Measurements from ENCODE around the gene FNDC7. TPM values are rescaled to one million over a fixed set of nuclear protein-coding genes. Genes with fewer than 3 reads are reported as not detected.

Gene FNDC7
- total and polyA plus RNA-seq, 10 of the 15 experiments (the other 5 are each of a cell fraction or from before 2014, with no cell fraction given), result not detected

DNA sequence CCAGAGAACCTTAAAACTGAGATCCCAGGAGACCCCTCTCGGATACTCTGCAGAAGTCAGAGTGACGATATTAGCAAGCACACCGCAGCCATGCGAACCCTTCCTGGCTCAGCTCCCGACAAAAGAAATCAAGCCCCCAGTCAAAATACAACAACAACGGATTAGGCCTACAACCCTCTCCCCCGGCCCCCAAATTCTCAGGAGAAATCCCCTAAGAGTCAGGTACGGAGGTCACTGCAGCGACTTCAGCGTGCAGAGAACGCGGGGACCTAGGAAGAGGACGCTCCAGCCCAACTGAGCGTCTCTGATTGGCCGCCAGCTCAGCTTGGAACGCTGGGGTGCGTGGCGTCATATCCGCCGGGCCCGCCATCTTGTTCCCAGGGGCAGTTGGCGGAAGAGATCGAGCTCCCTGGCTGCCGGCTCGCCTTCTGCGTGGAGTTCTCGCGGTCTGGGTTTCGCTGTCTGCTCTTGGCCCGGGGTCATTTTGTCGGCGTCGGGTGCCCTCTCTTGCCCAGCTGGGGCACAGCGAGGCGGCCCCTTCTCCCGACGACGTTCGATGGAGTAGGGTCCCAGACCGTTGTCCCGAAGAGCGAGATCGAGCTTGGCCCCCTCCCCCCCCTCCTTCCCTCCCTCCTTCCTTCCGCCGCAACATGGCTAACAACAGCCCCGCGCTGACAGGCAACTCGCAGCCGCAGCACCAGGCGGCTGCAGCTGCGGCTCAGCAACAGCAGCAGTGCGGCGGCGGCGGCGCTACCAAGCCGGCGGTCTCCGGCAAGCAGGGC lies 20.6 kb upstream of the FNDC7 start, which contains the start of gene PRPF38B (continued):
- TF ChIP-seq SUPT20H (IDR thresholded peaks at IDR 0.05; ENCODE audit: borderline replicate concordance, control insufficient read depth, low read depth, low read length) (no peak), NR2C2 (IDR thresholded peaks at IDR 0.05; ENCODE audit: borderline replicate concordance, control insufficient read depth, insufficient read length, low read depth) (no peak), BMI1 (IDR thresholded peaks at IDR 0.05; ENCODE audit: borderline replicate concordance) (no peak), ATF7 (IDR thresholded peaks at IDR 0.05; ENCODE audit: low read depth) (peak; percentile 54), NFXL1 (IDR thresholded peaks at IDR 0.05; ENCODE audit: borderline replicate concordance) (no peak), LARP7 (IDR thresholded peaks at IDR 0.05) (no peak; the same call in 1 of the 2 replicates), SMAD5 (IDR thresholded peaks at IDR 0.05; ENCODE audit: low read depth) (peak; percentile 95), SUZ12 (IDR thresholded peaks at IDR 0.05; ENCODE audit: unreplicated experiment) (no peak), PAX5 (IDR thresholded peaks at IDR 0.05; ENCODE audit: borderline replicate concordance, low read depth, low read length) (no peak; the same call in 1 of the 2 replicates), NFYA (IDR thresholded peaks at IDR 0.05; ENCODE audit: borderline replicate concordance, low read depth, low read length) (no peak), PAX8 (IDR thresholded peaks at IDR 0.05) (no peak), FOXK2 (IDR thresholded peaks at IDR 0.05) (no peak), ZNF217 (IDR thresholded peaks at IDR 0.05) (no peak), NBN (IDR thresholded peaks at IDR 0.05) (peak; percentile 71)
- TF ChIP-seq, protein P1, sequence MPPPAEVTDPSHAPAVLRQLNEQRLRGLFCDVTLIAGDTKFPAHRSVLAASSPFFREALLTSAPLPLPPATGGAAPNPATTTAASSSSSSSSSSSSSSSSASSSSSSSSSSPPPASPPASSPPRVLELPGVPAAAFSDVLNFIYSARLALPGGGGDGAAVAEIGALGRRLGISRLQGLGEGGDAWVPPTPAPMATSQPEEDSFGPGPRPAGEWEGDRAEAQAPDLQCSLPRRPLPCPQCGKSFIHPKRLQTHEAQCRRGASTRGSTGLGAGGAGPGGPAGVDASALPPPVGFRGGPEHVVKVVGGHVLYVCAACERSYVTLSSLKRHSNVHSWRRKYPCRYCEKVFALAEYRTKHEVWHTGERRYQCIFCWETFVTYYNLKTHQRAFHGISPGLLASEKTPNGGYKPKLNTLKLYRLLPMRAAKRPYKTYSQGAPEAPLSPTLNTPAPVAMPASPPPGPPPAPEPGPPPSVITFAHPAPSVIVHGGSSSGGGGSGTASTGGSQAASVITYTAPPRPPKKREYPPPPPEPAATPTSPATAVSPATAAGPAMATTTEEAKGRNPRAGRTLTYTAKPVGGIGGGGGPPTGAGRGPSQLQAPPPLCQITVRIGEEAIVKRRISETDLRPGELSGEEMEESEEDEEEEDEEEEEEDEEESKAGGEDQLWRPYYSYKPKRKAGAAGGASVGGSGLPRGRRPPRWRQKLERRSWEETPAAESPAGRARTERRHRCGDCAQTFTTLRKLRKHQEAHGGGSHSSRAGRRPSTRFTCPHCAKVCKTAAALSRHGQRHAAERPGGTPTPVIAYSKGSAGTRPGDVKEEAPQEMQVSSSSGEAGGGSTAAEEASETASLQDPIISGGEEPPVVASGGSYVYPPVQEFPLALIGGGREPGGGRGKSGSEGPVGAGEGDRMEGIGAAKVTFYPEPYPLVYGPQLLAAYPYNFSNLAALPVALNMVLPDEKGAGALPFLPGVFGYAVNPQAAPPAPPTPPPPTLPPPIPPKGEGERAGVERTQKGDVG (CRISPR knock-in tag; IDR thresholded peaks at IDR 0.05), result no peak
- TF ChIP-seq, protein P2, sequence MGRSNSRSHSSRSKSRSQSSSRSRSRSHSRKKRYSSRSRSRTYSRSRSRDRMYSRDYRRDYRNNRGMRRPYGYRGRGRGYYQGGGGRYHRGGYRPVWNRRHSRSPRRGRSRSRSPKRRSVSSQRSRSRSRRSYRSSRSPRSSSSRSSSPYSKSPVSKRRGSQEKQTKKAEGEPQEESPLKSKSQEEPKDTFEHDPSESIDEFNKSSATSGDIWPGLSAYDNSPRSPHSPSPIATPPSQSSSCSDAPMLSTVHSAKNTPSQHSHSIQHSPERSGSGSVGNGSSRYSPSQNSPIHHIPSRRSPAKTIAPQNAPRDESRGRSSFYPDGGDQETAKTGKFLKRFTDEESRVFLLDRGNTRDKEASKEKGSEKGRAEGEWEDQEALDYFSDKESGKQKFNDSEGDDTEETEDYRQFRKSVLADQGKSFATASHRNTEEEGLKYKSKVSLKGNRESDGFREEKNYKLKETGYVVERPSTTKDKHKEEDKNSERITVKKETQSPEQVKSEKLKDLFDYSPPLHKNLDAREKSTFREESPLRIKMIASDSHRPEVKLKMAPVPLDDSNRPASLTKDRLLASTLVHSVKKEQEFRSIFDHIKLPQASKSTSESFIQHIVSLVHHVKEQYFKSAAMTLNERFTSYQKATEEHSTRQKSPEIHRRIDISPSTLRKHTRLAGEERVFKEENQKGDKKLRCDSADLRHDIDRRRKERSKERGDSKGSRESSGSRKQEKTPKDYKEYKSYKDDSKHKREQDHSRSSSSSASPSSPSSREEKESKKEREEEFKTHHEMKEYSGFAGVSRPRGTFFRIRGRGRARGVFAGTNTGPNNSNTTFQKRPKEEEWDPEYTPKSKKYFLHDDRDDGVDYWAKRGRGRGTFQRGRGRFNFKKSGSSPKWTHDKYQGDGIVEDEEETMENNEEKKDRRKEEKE (IDR thresholded peaks at IDR 0.05), result no peak
- TF ChIP-seq, protein P3, sequence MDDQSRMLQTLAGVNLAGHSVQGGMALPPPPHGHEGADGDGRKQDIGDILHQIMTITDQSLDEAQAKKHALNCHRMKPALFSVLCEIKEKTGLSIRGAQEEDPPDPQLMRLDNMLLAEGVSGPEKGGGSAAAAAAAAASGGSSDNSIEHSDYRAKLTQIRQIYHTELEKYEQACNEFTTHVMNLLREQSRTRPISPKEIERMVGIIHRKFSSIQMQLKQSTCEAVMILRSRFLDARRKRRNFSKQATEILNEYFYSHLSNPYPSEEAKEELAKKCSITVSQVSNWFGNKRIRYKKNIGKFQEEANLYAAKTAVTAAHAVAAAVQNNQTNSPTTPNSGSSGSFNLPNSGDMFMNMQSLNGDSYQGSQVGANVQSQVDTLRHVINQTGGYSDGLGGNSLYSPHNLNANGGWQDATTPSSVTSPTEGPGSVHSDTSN (IDR thresholded peaks at IDR 0.05; ENCODE audit: insufficient replicate concordance, low read depth, low read length), result no peak
- TF ChIP-seq, protein P4, sequence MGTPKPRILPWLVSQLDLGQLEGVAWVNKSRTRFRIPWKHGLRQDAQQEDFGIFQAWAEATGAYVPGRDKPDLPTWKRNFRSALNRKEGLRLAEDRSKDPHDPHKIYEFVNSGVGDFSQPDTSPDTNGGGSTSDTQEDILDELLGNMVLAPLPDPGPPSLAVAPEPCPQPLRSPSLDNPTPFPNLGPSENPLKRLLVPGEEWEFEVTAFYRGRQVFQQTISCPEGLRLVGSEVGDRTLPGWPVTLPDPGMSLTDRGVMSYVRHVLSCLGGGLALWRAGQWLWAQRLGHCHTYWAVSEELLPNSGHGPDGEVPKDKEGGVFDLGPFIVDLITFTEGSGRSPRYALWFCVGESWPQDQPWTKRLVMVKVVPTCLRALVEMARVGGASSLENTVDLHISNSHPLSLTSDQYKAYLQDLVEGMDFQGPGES (IDR thresholded peaks at IDR 0.05), result no peak
- TF ChIP-seq, protein P5, sequence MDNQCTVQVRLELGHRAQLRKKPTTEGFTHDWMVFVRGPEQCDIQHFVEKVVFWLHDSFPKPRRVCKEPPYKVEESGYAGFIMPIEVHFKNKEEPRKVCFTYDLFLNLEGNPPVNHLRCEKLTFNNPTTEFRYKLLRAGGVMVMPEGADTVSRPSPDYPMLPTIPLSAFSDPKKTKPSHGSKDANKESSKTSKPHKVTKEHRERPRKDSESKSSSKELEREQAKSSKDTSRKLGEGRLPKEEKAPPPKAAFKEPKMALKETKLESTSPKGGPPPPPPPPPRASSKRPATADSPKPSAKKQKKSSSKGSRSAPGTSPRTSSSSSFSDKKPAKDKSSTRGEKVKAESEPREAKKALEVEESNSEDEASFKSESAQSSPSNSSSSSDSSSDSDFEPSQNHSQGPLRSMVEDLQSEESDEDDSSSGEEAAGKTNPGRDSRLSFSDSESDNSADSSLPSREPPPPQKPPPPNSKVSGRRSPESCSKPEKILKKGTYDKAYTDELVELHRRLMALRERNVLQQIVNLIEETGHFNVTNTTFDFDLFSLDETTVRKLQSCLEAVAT (IDR thresholded peaks at IDR 0.05), result peak; percentile 85
